DMS 273 treated with DMSO at 0.1 percent for 48 hours (cell line): ENCODE data around the gene RACK1.
"Not testable (repeated sequence)": the region's sequence is repeated elsewhere in the genome, so short reads cannot be mapped to it uniquely, and the experiment has no call there.

Source experiments
- DNase-seq: peaks from one replicate; lab custom pipeline; 2025; lab: John Stamatoyannopoulos, UW

Gene RACK1

GRCh38 chr5:181214249-181214648 is 29.5 kb downstream of the RACK1 start:
- not testable (repeated sequence) for DNase-seq

GRCh38 chr5:181212934-181213333 is 30.8 kb downstream of the RACK1 start:
- no peak for DNase-seq

GRCh38 chr5:181212080-181212479 is 31.6 kb downstream of the RACK1 start:
- DNase-seq, result no peak

GRCh38 chr5:181211208-181211607 is 32.5 kb downstream of the RACK1 start:
- no peak for DNase-seq

- DNase-seq, result not testable (repeated sequence)
Measured at GRCh38 chr5:181210698-181211097, 33.0 kb downstream of the RACK1 start.

- DNase-seq, result not testable (repeated sequence)
Measured at GRCh38 chr5:181210148-181210547, 33.6 kb downstream of the RACK1 start.

GRCh38 chr5:181209006-181209405 is 34.7 kb downstream of the RACK1 start:
- DNase-seq, result not testable (repeated sequence)

GRCh38 chr5:181207960-181208253 is 35.8 kb downstream of the RACK1 start:
- DNase-seq, result no peak

GRCh38 chr5:181207214-181207959 is 36.3 kb downstream of the RACK1 start:
- no peak for DNase-seq

GRCh38 chr5:181205761-181206649 is 37.7 kb downstream of the RACK1 start:
- no peak for DNase-seq

- no peak for DNase-seq
Measured at GRCh38 chr5:181204826-181205760, 38.6 kb downstream of the RACK1 start, which contains the start of gene TRIM7. Gene TRIM7 (minus strand): TSS chr5:181205196. CDS start chr5:181205110, 86 bp downstream.

GRCh38 chr5:181204113-181204825 is 39.4 kb downstream of the RACK1 start:
- no peak for DNase-seq

- no peak for DNase-seq
Measured at GRCh38 chr5:181203777-181204112, 40.0 kb downstream of the RACK1 start.

- no peak for DNase-seq
Measured at GRCh38 chr5:181203093-181203711, 40.5 kb downstream of the RACK1 start.

GRCh38 chr5:181200816-181201215 is 42.9 kb downstream of the RACK1 start:
- no peak for DNase-seq

GRCh38 chr5:181199881-181200638 is 43.6 kb downstream of the RACK1 start:
- no peak for DNase-seq

- no peak for DNase-seq
Measured at GRCh38 chr5:181198905-181199519, 44.7 kb downstream of the RACK1 start.

- no peak for DNase-seq
Measured at GRCh38 chr5:181198106-181198685, 45.5 kb downstream of the RACK1 start.

- DNase-seq, result no peak
Measured at GRCh38 chr5:181197326-181197951, 46.3 kb downstream of the RACK1 start.
